Measurements from ENCODE around the gene CCDC40.

- TF ChIP-seq CTCF (IDR thresholded peaks at IDR 0.05): no peak
- TF ChIP-seq POLR2A (IDR thresholded peaks at IDR 0.05): no peak
Measured at GRCh38 chr17:80118601-80119270, 82.3 kb downstream of the CCDC40 start.

Data from heart left ventricle (tissue), 13 donors.